GM12801 (cell line): Measurements from ENCODE around the gene NUCB1.

ENCODE experiments used
- TF ChIP-seq, protein P1 (sequence below): IDR thresholded peaks from one replicate; pipeline ENCODE4 v1.5.1; 2011; ENCODE audit warnings: control low read depth; ENCODE audit not compliant: insufficient read length; ENCODE audit errors: extremely low read depth

NUCB1 gene

DNA sequence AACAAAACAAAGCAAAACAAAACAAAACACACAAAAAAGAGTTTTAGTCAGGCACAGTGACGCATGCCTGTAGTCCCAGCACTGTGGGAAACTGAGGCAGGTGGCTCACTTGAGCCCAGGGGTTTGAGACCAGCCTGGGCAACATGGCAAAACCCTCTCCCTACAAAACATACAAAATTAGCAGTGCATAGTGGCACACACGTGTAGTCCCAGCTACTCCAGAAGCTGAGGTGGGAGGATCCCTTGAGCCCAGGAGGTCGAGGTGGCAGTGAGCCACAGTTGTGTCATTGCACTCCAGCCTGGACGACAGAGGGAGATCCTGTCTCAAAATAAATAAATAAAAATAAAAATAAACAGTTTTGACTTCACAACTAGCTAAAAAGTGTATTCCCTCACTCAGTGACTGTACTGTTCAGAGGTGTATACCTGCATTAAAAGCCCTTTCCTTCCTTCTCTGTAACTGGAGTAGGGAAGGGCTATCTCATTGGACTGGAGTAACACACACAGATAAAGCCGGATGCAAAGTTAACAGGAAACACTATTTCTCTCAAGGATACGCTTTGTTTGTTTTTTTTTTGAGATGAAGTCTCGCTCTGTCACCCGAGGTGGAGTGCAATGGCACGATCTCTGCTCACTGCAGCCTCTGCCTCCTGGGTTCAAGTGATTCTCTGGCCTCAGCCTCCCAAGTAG is 50.9 kb downstream of the NUCB1 start:
- TF ChIP-seq, protein P1, sequence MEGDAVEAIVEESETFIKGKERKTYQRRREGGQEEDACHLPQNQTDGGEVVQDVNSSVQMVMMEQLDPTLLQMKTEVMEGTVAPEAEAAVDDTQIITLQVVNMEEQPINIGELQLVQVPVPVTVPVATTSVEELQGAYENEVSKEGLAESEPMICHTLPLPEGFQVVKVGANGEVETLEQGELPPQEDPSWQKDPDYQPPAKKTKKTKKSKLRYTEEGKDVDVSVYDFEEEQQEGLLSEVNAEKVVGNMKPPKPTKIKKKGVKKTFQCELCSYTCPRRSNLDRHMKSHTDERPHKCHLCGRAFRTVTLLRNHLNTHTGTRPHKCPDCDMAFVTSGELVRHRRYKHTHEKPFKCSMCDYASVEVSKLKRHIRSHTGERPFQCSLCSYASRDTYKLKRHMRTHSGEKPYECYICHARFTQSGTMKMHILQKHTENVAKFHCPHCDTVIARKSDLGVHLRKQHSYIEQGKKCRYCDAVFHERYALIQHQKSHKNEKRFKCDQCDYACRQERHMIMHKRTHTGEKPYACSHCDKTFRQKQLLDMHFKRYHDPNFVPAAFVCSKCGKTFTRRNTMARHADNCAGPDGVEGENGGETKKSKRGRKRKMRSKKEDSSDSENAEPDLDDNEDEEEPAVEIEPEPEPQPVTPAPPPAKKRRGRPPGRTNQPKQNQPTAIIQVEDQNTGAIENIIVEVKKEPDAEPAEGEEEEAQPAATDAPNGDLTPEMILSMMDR, result no peak

DNA sequence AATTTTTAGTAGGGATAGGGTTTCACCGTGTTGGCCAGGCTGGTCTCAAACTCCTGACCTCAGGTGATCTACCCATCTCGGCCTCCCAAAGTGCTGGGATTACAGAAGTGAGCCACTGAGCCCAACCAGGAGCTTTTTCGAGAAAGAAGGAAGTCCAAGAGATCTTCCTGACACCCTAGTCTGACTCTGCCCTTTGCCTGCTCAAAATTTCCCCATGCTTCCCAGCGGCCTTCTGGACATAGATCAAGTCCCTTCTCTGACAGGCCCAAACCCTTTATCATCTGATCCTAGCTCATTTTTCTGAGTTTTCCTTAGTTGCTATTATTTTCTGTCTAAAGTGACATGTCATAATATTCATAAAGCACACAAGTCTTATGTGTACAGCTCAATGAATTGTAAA is 53.0 kb downstream of the NUCB1 start:
- TF ChIP-seq, protein P1, result no peak

DNA sequence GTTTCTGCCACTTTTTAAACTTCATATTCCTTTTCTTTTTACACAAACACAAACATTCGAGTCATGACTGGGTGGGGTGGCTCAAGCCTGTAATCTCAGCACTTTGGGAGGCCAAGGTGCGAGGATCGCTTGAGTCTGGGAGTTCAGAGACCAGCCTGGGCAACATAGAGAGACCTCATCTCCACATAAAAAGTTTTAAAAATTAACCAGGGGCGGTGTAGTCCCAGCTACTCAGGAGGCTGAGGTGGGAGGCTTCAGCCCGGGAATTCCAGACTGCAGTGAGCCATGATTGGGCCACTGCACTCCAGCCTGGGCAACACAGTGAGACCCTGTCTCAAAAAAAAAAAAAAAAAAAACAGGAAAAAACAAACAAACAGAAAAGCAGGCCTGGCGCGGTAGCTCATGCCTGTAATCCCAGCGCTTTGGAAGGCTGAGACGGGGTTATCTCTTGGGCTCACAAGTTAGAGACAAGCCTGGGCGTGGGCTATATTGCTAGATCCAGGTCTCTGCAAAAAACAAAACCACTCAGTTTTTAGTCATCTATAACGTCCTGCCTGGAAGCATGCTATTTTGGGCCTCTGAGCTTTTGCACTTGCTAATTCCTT is 54.0 kb downstream of the NUCB1 start:
- TF ChIP-seq, protein P1, result no peak

DNA sequence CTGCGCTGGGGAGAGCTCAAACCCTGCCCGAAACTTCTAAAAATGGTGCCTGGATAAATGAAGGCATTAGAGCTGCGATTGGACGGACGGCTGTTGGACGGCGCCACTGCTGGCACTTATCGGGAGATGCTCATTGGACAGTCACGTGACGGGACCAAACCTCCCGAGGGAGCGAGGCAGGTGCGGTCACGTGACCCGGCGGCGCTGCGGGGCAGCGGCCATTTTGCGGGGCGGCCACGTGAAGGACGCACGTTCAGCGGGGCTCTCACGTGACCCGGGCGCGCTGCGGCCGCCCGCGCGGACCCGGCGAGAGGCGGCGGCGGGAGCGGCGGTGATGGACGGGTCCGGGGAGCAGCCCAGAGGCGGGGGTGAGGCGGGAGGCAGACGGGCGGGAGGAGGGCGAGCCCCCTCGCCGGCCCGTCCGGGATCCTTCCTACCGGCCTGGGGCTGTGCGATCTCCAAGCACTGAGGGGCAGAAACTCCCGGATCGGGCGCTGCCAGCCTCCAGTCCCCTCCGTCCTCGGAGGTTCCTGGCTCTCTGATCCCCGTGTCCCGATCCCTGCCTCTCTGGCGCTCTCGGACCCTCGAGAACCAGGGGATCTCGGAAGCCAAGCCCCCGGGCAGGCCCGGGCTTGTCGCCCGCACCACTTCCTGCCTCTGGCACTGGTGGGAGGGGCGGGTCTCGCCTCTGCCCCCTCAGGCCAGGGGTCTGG is 54.6 kb downstream of the NUCB1 start, which contains the start of gene BAX:
BAX (plus strand) TSS at position 281 of the 713 bp plus-strand sequence; CDS start at position 335, 54 bp downstream.
- TF ChIP-seq, protein P1, result no peak

DNA sequence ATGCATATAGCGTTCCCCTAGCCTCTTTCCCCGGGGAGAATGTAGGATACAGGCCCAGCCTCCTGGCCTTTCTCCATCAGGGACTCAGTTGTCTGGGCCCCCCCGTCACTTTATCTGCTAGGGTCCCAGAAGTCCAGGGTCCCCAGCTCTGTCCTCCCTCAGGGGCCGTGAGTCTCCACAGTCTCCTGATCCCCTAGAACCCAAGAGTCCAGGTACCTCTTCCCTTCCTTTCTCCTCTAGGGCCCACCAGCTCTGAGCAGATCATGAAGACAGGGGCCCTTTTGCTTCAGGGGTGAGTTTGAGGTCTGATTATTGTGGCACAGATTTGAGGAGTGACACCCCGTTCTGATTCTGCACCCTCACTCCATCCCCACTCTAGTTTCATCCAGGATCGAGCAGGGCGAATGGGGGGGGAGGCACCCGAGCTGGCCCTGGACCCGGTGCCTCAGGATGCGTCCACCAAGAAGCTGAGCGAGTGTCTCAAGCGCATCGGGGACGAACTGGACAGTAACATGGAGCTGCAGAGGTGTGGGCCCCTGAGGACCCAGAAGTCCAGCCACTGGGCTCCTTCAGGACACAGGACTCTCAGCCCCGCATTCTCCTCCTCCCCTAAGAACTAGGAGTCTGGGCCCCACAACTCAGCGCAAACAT is 55.3 kb downstream of the NUCB1 start:
- TF ChIP-seq, protein P1, result no peak

- TF ChIP-seq, protein P1, result no peak
These were observed 57.9 kb downstream of the NUCB1 start for GRCh38 chr19:48958006-48958405.
